Astrocyte (in vitro differentiated cells and primary cell): ENCODE data around the gene KRT74. TPM values are rescaled to one million over a fixed set of nuclear protein-coding genes. Genes with fewer than 3 reads are reported as not detected.

Experiments used
- DNase-seq: peaks from one replicate; pipeline ENCODE4 v3.0.0-alpha.2; 2010; ENCODE audit warnings: low read depth
- FAIRE-seq: peaks from 2 replicates; lab custom pipeline; 2011; peaks lifted over from hg19 to GRCh38; lab: Jason Lieb, UNC
- H2AFZ ChIP-seq: 2 replicates; pipeline ENCODE4 v1.6.0; 2012; ENCODE audit warnings: low read depth, low read length, inconsistent platforms
- H3K27ac ChIP-seq: 2 replicates; pipeline ENCODE4 v1.5.1; 2011; ENCODE audit warnings: low read depth, low read length, inconsistent platforms
- H3K27me3 ChIP-seq: 2 replicates; pipeline ENCODE4 v1.6.0; 2011; ENCODE audit warnings: low read length, inconsistent platforms; ENCODE audit not compliant: insufficient read depth
- H3K36me3 ChIP-seq: 2 replicates; pipeline ENCODE4 v1.5.1; 2011; ENCODE audit warnings: low read length, inconsistent platforms; ENCODE audit not compliant: insufficient read depth
- H3K4me1 ChIP-seq: 2 replicates; pipeline ENCODE4 v1.5.1; 2011; ENCODE audit warnings: low read length, inconsistent platforms; ENCODE audit not compliant: insufficient read depth
- H3K4me2 ChIP-seq: 2 replicates; pipeline ENCODE4 v1.6.0; 2012; ENCODE audit warnings: low read length, inconsistent platforms
- H3K4me3 ChIP-seq: 2 replicates; pipeline ENCODE4 v1.5.1; 2011; ENCODE audit warnings: low read depth, mild to moderate bottlenecking, low read length, inconsistent platforms; ENCODE audit not compliant: insufficient read depth
- H3K79me2 ChIP-seq: 2 replicates; pipeline ENCODE4 v1.6.0; 2012; ENCODE audit warnings: mild to moderate bottlenecking, low read length, inconsistent platforms; ENCODE audit not compliant: insufficient read depth
- H3K9ac ChIP-seq: 2 replicates; pipeline ENCODE4 v1.6.0; 2012; ENCODE audit warnings: mild to moderate bottlenecking, low read length, inconsistent platforms
- H3K9me3 ChIP-seq: 2 replicates; pipeline ENCODE4 v1.5.1; 2012; ENCODE audit warnings: low read depth, mild to moderate bottlenecking, low read length, inconsistent platforms; ENCODE audit not compliant: insufficient read depth
- H4K20me1 ChIP-seq: 2 replicates; pipeline ENCODE4 v1.6.0; 2012; ENCODE audit warnings: low read length, inconsistent platforms; ENCODE audit not compliant: insufficient read depth
- H3K27ac Mint-ChIP-seq: one replicate; pipeline ENCODE4 v1.8.0; 2021; ENCODE audit warnings: mild to moderate bottlenecking, mixed read lengths; ENCODE audit not compliant: unreplicated experiment
- H3K27me3 Mint-ChIP-seq: one replicate; pipeline ENCODE4 v1.8.0; 2021; ENCODE audit warnings: low read depth, mixed read lengths; ENCODE audit not compliant: unreplicated experiment
- H3K36me3 Mint-ChIP-seq: one replicate; pipeline ENCODE4 v1.8.0; 2021; ENCODE audit warnings: low read depth, mixed read lengths; ENCODE audit not compliant: unreplicated experiment
- H3K4me1 Mint-ChIP-seq: one replicate; pipeline ENCODE4 v1.8.0; 2021; ENCODE audit warnings: low read depth, mixed read lengths; ENCODE audit not compliant: unreplicated experiment
- H3K4me3 Mint-ChIP-seq: one replicate; pipeline ENCODE4 v1.8.0; 2021; ENCODE audit warnings: mild to moderate bottlenecking, moderate library complexity, mixed read lengths; ENCODE audit not compliant: unreplicated experiment
- H3K9me3 Mint-ChIP-seq: one replicate; pipeline ENCODE4 v1.8.0; 2021; ENCODE audit warnings: mild to moderate bottlenecking, mixed read lengths; ENCODE audit not compliant: unreplicated experiment
- EZH2 ChIP-seq: IDR thresholded peaks from 2 replicates; pipeline ENCODE4 v1.6.1; 2012; ENCODE audit warnings: mild to moderate bottlenecking, low read length, inconsistent platforms; ENCODE audit not compliant: insufficient read depth
- total RNA-seq: library from RNA; stranded (reverse); gene quantifications from 2 replicates; pipeline ENCODE4 v1.2.1, GENCODE V29; 2021
- TF ChIP-seq, protein P1 (sequence below): IDR thresholded peaks from 2 replicates; pipeline ENCODE4 v1.5.1; 2011; ENCODE audit warnings: low read depth, mild to moderate bottlenecking, inconsistent platforms, low read length, moderate library complexity; ENCODE audit not compliant: insufficient read depth

KRT74 gene
- total RNA-seq, 1 donor from 2014 or later = not detected

DNA sequence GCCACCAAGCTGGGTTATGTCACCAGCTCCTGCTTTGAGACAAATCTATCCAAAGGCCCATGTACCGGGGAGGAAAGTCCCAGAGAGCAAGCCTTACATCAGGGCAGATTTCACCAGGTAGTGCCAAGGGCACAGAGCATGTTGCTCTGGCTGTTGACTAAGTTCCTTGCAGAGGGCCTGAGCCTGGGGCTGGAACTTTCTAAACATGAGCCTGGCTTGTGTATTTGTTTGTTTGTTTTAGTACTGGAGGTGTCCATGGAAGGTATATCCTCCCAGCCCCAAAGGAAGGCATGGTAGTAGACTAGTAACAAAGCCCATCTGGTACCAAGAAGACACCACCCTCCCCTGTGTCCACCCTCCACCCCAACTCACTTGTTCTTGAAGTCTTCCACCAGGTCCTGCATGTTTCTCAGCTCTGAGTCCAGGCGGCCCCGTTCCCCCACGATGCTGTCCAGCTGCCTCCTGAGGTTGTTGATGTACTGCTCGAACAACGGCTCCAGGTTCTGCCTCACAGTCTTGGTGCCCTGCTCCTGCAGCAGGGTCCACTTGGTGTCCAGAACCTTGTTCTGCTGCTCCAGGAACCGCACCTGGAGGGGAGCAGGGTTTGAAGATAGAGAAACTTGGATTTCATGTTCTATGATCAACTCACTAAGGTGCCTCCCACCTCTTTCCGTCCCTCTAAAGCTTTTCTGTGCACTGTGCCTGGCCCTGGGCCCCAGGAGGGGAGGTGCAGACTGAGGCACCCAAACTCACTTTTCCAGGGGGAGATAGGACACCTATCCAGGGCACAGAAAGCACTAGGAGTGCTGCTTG, 54.9 kb downstream of the KRT74 start:
- Histone ChIP-seq H2AFZ (no peak overlapping the region), H3K4me2 (no peak overlapping the region), H3K79me2 (no peaks in the 10 kb centered on the region), H3K36me3 (no peaks in the 10 kb centered on the region), H3K4me3 (no peak overlapping the region), H3K9me3 (no peaks in the 10 kb centered on the region), H3K27ac (no peak overlapping the region), H4K20me1 (no peaks in the 10 kb centered on the region), H3K27me3 (peaks cover 22% of the 10 kb centered on the region), H3K9ac (no peak overlapping the region), H3K4me1 (no peaks in the 10 kb centered on the region)
- Mint-ChIP-seq H3K27ac (no peak overlapping the region), H3K36me3 (peaks cover 5% of the 10 kb centered on the region), H3K9me3 (no peaks in the 10 kb centered on the region), H3K4me1 (peaks cover 3% of the 10 kb centered on the region), H3K27me3 (peaks cover 65% of the 10 kb centered on the region), H3K4me3 (no peak overlapping the region)
- FAIRE-seq = no peak
- DNase-seq = no peak
- TF ChIP-seq, protein P1, sequence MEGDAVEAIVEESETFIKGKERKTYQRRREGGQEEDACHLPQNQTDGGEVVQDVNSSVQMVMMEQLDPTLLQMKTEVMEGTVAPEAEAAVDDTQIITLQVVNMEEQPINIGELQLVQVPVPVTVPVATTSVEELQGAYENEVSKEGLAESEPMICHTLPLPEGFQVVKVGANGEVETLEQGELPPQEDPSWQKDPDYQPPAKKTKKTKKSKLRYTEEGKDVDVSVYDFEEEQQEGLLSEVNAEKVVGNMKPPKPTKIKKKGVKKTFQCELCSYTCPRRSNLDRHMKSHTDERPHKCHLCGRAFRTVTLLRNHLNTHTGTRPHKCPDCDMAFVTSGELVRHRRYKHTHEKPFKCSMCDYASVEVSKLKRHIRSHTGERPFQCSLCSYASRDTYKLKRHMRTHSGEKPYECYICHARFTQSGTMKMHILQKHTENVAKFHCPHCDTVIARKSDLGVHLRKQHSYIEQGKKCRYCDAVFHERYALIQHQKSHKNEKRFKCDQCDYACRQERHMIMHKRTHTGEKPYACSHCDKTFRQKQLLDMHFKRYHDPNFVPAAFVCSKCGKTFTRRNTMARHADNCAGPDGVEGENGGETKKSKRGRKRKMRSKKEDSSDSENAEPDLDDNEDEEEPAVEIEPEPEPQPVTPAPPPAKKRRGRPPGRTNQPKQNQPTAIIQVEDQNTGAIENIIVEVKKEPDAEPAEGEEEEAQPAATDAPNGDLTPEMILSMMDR = no peak
- TF ChIP-seq EZH2 = no peak

DNA sequence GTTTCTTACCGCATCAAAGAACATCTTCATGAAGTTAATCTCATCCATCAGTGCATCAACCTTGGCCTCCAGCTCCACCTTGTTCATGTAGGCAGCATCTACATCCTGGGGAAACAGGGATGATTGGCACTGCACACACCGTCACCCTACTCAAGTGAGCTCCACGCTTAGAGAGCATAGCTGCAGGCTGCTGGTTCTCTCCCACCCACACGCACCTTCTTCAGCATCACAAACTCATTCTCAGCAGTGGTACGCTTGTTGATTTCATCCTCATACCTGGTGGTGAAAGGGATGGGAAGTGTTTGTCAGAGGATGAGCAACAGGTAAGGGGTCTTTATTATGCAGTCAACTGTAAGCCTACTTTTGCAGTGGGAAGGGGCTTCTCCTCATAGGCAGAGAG, 55.8 kb downstream of the KRT74 start:
- no peaks in the 10 kb centered on the region for H3K36me3 ChIP-seq
- H3K27ac ChIP-seq = no peak overlapping the region
- H3K4me2 ChIP-seq = no peak overlapping the region
- no peaks in the 10 kb centered on the region for H3K9me3 ChIP-seq
- H3K27ac Mint-ChIP-seq = no peak overlapping the region
- DNase-seq (no peak), FAIRE-seq (no peak)
- H2AFZ ChIP-seq = no peak overlapping the region
- peaks cover 5% of the 10 kb centered on the region for H3K36me3 Mint-ChIP-seq
- H3K4me3 Mint-ChIP-seq = no peak overlapping the region
- H3K4me1 ChIP-seq = no peaks in the 10 kb centered on the region
- H3K9ac ChIP-seq = no peak overlapping the region
- peaks cover 18% of the 10 kb centered on the region for H3K27me3 ChIP-seq
- no peaks in the 10 kb centered on the region for H3K79me2 ChIP-seq
- no peaks in the 10 kb centered on the region for H3K9me3 Mint-ChIP-seq
- H4K20me1 ChIP-seq = no peaks in the 10 kb centered on the region
- H3K4me3 ChIP-seq = no peak overlapping the region
- H3K4me1 Mint-ChIP-seq = peaks cover 3% of the 10 kb centered on the region
- peaks cover 62% of the 10 kb centered on the region for H3K27me3 Mint-ChIP-seq
- TF ChIP-seq, protein P1 = no peak
- TF ChIP-seq EZH2 = no peak
